HG02840 (cell line): ENCODE measurements around the gene UGDH.
"Not testable (repeated sequence)": the region's sequence is repeated elsewhere in the genome, so short reads cannot be mapped to it uniquely, and the experiment has no call there.

Source experiments
- ATAC-seq: cut with Tn5 transposase; IDR thresholded peaks from one replicate; pipeline ENCODE4 v1.9.1; 2021; ENCODE audit warnings: mild to moderate bottlenecking, moderate library complexity, moderate number of reproducible peaks; ENCODE audit not compliant: unreplicated experiment, low FRiP score

UGDH gene

GRCh38 chr4:39527296-39528060 is at the start of gene UGDH:
Gene UGDH (minus strand): TSS chr4:39527439. CDS start chr4:39521512, 5,927 bp downstream.
- ATAC-seq, result peak; percentile 95

GRCh38 chr4:39574946-39575345 is 47.7 kb upstream of the UGDH start:
- no peak for ATAC-seq

GRCh38 chr4:39571504-39571903 is 44.3 kb upstream of the UGDH start:
- ATAC-seq, result no peak

- ATAC-seq, result no peak
These were observed 43.8 kb upstream of the UGDH start for GRCh38 chr4:39571054-39571453.

GRCh38 chr4:39569209-39569608 is 42.0 kb upstream of the UGDH start:
- no peak for ATAC-seq

- no peak for ATAC-seq
These were observed 41.6 kb upstream of the UGDH start for GRCh38 chr4:39568805-39569204.

- no peak for ATAC-seq
These were observed 38.8 kb upstream of the UGDH start for GRCh38 chr4:39565878-39566600.

- no peak for ATAC-seq
These were observed 36.2 kb upstream of the UGDH start for GRCh38 chr4:39563346-39563847.

- ATAC-seq, result no peak
These were observed 35.6 kb upstream of the UGDH start for GRCh38 chr4:39562792-39563191.

- no peak for ATAC-seq
These were observed 32.4 kb upstream of the UGDH start for GRCh38 chr4:39559626-39560025.

- no peak for ATAC-seq
These were observed 28.2 kb upstream of the UGDH start for GRCh38 chr4:39555472-39555871.

GRCh38 chr4:39548425-39549067 is 21.3 kb upstream of the UGDH start:
- ATAC-seq, result no peak

GRCh38 chr4:39544580-39545315 is 17.5 kb upstream of the UGDH start:
- ATAC-seq, result no peak

- ATAC-seq, result not testable (repeated sequence)
These were observed 16.8 kb upstream of the UGDH start for GRCh38 chr4:39544080-39544479.

GRCh38 chr4:39543034-39543433 is 15.8 kb upstream of the UGDH start:
- ATAC-seq, result no peak

GRCh38 chr4:39542611-39543012 is 15.4 kb upstream of the UGDH start:
- no peak for ATAC-seq

GRCh38 chr4:39541987-39542610 is 14.9 kb upstream of the UGDH start:
- ATAC-seq, result no peak

- no peak for ATAC-seq
These were observed 11.9 kb upstream of the UGDH start for GRCh38 chr4:39539089-39539611.

GRCh38 chr4:39533541-39533940 is 6.3 kb upstream of the UGDH start:
- no peak for ATAC-seq

GRCh38 chr4:39532237-39532636 is 5.0 kb upstream of the UGDH start:
- ATAC-seq, result not testable (repeated sequence)
